RCC 7860 (cell line): ENCODE data around the gene C1RL.

ENCODE experiments used
- DNase-seq: peaks from one replicate; pipeline ENCODE4 v3.0.0-alpha.2; 2015; ENCODE audit warnings: low spot score
- FAIRE-seq: peaks from 2 replicates; lab custom pipeline; 2012; peaks lifted over from hg19 to GRCh38; lab: Jason Lieb, UNC

The C1RL gene

DNA sequence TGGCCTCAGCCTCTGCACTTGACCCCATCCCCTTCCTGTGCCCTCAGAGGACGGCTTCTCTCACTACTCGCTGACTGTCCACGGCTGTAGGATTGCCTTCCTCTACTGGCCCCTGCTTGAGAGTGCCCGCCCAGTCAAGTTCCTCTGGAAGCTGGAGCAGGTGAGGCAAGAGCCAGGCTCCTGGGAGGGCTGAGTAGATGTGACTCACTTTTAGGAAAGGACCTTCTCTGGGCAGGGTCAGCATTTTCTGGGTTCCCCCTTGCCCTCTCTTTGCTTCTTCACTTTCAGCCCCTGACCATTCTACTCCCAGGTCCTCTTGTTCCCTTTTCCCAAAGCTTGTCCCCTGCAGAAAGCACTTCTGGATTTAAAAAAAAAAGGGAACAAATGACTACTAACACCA is 28.9 kb upstream of the C1RL start:
- DNase-seq, result no peak

DNA sequence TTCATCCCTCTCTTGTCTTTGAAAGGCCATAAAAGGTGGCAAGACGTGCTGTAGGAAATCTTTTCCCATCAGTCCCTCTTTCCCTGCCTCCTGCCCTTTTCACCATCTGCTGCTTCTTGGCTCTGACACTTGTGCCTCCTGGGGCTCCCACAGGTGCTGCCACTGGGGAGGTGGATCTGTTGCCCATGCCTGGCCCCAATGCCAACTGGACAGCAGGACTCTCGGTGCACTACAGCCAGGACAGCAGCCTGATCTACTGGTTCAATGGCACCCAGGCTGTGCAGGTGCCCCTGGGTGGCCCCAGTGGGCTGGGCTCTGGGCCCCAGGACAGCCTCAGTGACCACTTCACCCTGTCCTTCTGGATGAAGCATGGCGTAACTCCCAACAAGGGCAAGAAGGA is 27.7 kb upstream of the C1RL start:
- no peak for FAIRE-seq
- no peak for DNase-seq

More for the DNA sequence above, 28.9 kb upstream of the C1RL start:
- no peak for FAIRE-seq

DNA sequence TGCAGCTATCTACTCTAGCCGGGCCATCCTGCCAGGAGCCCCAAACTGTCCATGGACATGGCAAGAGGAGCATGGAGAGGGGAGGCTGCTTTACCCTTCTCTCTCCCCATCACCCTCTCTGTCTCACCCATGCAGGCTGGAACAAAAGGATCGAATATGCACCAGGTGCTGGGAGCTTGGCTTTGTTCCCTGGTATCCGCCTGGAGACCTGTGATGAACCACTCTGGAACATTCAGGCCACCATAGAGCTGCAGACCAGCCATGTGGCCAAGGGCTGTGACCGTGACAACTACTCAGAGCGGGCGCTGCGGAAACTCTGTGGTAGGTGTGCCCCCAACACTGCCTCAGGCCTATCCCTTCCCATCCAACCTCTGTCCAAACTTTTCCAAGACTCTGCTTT is 27.1 kb upstream of the C1RL start:
- no peak for FAIRE-seq

DNA sequence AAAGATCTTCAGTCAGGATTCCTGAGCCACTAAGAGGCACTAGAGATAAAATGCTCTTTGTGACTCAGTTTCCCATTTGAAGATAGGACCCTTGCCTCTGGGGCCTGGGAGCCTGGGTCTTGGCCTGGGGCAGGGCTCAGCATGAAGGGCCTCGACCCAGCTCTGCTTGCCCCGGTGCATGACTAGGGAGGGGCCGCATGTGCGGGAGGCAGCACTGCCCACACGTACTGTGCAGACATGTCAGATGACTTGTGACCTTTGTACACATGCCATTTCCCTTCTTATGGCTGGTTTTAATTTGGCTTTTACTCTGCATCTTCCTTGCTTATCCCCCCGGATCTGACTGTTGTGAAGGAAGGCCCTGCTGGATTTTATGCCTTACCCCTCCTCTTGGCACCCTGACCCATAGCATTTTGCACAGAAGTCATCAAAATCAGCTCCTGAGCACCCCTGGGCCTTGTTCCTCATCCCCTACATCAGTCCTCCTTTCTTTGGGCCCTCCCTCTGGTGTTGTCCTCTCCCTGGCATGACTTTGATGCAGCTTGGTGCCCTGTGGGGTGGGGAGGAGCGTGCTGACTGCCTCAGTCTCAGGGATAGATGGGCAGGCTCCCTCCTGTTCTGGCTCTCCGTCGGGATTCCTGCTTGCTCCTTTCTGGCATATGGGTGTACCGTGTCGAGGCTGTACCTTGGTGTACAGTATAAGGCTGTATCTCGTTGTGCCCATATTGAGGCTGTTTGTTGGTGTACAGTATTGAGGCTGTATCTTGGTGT is 25.6 kb upstream of the C1RL start:
- FAIRE-seq, result no peak
- no peak for DNase-seq

More for the DNA sequence above, 27.1 kb upstream of the C1RL start:
- no peak for DNase-seq

DNA sequence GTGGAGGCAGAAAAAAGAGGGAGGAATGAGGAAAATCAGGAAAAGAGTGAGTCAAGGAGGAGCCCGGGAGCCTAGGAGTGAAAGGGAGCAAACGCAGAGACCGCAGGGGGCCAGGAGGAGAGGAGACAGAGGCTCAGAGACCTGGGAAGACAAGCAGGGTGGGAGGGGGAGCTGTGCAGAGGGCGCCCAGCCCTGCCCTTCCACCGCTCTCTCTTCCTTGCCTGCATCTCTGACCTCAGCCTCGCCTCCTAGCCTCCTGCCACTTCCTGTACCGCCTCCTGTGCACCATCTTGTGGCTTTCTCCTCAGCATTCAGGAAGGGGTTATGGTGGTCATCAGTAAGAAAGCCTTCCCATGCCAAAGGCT is 22.5 kb upstream of the C1RL start:
- DNase-seq, result no peak
- no peak for FAIRE-seq

DNA sequence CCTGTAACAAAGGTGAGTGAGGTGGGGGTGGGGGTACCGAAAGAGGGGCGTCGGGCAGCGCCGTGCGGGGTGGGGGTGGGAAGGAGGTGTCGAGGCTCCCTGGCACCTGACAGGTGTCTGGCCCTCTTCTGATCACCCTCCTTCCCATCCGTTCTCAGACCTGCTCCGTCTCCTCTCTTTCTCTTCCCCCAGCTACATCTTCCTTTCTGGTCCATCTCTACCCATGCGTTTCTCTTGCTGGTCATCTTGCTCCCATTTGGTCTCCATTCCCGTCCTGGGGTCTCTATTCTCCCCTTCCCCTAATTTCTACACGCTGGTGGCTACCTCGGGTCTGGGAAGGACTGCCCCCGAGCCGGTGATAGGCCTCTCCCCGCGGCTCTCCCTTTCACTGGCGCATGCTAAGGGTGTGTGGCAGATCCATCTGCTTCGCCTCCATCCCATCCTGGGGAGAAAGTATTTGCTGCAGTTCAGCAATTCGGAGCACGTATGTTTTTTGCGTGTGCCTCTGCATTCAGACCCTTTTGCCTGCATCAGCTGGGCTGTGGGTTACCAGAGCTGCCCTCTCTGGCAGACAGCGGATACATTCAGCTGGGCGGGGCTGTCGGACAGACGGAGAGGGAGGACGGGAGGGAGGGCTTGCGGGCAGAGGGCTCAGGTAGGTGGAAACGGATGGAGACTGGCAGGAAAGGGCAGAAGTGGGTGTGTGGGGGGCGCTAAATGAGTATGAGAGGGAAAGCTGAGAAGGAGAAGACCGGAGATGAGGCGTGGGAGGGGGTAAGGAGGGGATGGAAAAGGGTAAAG is 21.9 kb upstream of the C1RL start:
- FAIRE-seq (no peak), DNase-seq (no peak)

DNA sequence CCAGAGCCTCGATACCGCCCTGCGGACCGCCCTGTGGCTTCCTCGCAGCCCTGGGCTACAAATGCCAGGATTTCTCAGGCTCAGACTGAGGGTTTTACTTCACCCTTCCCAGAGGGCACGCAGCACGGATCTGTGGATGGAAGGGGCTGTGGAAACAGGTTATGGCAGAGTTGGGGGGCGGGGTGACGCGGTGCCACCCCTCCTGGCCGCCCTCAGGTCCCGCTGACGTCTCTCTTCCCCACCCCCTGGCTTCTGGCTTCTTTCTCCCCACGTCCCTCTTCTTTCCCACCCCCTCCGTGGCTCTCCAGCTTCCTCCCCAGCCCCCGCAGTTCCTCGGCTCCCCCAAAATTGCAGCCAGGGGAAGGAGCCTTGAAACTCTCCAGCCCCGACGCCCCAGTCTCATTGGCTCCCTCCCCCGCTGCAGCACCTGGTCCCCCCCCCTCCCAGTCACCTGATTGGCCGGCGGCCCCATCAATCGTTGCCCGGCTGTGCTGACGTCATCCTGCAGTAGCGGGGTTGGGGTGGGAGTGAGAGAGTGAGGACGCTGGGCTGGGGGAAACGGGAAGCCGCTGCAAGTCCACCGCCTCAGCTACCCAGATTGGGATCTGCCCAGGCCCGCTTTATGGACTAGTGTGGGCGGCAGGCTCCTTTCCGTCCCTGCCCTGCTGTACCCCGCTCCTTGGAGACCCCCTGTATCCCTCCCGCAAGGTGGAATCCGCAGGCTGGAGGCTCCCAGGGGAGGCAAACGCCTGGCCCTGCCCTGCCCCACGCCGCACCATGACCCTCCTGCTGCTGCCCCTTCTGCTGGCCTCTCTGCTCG is 21.1 kb upstream of the C1RL start, which contains the start of gene CLSTN3:
CLSTN3 (plus strand) TSS at position 500 of the 820 bp plus-strand sequence; CDS start at position 778, 278 bp downstream.
- FAIRE-seq, result no peak
- DNase-seq, result no peak

DNA sequence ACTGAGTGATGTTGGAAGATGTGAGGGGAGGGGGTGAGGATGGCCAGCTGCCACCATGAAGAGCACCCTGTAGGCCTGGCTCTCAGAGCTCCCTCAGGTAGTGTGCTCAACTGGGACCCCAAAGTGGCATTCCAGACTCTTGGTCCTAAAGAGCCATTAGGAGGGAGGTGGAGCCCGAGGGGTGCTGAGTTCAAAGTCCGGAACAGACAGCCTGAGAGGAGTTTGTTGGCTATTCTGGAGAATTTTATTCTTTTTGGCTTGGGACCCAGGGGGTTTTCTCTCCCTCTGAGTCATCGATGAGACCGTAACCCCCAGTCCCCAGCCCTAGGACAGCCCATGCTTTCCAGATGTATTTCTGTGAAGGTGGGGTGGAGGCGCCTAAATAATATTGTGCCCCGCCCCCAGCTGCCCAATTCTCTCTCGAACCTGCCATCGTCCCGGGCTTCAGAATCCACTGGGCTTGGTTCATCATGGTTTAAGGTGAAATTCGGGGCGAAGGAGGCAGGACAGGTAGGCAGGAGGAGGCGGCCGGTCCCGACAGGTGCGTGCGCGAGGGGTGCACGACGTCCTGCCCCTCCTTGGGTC is 20.4 kb upstream of the C1RL start:
- FAIRE-seq (no peak), DNase-seq (no peak)

DNA sequence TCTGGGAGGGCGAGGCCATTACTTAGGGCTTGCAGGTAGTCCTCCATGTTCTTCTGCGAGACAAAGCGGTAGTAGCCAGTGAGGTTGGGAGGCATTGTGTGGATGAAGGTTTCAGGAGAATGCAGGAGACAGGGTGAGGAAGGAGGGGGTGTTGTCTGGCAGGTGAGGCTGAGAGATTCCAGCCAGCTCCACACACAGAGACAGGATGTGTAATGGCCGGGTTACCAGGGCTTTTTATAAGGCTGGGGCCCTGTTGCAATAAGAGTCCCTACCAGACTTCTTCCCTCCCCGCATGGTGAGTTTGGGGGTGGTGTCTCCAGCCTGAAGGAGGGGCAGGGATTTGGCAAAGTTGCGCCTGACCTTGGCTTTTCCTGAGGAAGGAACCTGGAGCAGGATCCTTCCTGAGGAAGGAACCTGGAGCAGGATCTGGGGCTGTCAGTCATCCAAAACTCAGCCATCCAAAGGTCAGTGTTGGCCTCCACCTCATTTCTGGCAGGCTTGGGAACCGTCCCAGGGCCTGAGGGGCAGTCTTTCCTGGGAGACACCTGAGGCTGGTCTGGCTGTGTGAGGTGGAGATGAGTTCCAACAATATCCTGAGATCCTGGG is 19.8 kb upstream of the C1RL start, which contains the start of gene RBP5:
RBP5 (minus strand) TSS at position 209 of the 606 bp plus-strand sequence; CDS start at position 95, 114 bp downstream.
- FAIRE-seq (no peak), DNase-seq (no peak)

DNA sequence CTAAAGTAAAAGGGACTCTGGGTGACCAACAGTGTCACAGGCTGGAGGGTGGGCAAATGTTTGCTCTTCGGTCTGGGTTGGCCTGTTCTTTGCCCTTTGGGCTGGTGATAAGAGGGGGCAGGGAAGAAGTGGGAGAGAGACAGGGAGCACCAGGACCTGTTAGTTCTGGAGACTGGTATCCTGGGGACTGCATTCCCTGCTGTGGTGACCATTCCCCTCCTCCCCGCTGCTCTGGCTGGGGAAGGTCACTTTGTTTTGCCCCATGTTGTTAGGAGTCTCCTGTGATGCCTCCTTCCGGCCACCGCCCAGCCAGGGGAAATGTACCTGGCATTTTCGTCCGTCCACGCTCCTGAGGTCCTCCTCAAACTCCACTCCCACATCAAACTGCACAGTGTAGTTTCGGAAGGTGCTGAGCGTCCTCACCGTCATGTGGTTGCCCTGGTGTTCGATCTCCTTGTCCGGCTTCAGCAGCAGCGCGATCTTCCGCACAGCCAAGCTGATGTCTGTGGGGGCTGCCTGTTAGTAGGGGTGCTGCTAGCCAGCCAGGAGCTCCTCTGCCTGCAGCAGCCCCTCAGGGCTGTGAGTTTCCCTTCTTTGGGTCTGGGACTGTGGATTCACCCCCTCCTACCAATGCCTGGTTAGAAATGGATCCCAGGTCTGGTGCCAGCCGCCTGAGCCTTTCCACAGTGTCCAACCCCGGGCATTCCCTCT is 19.1 kb upstream of the C1RL start:
- DNase-seq, result no peak
- FAIRE-seq, result no peak

DNA sequence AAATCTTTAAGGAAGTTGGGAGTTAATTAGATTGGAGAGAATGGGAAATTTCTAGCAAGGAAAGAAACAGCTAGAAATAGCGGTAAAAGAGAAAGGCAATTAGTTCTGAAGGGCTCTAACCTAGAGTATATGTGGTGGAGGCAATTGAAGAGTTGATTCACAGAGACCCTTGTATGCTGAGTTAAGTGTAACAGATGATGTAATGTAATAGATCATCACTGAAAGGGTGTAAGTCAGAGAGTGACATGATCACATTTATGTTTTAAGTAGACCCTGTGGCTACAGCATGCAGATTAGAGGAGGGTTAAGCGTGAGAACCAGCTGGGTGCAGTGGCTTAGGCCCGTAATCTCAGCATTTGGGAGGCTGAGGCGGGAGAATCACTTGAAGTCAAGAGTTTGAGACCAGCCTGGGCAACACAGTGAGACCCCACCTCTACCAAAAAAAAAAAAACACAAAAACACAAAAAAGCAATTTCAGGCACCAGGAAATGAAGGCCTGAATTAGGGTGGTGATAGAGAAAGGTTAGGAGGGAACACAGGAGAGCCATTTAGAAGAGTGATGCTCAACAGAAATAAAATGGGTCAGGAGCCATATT is 16.7 kb upstream of the C1RL start:
- no peak for DNase-seq
- FAIRE-seq, result no peak

DNA sequence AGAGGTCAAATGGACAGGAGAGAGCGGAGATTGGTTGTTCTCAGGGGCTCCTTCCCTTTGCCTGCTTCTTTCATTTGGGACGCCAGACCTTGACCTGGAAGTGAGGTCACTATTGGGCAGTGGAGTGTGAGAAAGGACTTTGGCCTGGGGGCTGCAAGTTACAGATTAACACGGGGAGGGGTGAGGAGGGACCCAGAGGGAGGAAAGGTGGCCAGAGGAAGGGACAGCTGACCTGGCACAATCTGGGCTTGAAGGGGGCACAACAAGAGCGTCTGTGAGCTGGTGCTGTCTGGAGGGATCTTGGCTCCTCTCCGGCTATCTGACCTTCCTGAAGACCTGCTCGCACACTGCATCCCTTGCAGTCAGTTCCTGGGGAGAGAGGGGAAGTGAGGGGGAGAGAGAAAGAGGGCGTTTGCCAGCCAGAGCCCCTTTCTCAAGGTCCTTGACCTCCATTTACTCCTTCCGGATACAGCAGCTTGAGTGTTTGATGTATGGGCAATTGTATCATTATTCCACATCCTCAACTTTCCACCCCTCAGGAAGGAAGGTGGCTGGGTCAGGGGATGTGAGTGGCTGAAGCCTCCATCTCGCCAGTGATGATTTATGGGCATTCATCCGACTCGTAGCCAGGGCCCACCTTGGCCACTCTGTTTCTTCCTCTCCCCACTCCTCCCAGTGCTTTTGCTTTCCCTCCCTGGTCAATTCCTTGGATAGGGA is 14.9 kb upstream of the C1RL start:
- FAIRE-seq, result no peak
- DNase-seq, result no peak

DNA sequence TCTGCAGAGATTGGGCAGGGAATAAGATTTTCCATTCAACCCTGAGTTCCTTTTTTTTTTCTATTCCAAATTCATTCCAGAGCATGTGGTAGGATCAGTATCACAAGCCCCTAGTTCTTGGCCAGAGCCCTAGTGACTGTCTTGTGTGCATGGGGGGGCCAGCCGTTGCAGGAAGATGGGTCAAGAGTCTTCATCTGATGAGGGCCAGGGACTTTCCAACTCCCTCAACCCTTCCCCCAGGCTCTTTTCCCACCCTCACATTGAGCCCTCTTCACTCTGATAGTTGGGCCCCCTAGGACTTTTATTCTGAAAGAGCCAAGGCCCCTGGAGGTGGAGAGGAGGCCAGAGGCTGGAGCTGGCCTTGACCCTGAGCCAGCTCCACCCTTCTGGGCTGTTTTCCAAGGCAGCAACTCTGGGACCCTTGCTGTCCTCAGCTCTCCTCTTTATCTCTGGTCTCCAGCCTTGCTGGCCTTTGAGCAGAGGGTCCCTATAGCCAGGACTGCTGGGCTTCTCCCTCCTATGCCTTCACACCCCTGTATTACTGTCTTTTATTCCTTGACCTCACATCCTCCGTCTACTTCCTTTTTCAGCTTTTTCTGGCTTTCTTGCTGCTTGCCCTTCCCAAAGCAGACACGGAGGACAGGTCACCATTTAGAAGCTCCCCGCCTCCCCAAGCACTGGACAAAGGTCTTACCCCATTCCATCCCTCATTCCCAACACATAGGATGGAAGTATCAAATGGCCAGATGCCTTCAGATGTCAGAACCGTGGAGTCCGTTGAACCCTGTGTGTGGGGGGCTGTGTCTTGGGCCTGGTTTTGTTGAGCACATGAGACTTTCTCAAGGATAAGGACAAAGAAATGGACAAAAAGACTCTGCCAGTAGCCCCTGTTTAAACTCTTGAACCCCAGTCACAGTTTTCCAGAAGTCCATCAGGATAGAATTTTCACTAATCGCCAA is 14.1 kb upstream of the C1RL start:
- FAIRE-seq (no peak), DNase-seq (no peak)

DNA sequence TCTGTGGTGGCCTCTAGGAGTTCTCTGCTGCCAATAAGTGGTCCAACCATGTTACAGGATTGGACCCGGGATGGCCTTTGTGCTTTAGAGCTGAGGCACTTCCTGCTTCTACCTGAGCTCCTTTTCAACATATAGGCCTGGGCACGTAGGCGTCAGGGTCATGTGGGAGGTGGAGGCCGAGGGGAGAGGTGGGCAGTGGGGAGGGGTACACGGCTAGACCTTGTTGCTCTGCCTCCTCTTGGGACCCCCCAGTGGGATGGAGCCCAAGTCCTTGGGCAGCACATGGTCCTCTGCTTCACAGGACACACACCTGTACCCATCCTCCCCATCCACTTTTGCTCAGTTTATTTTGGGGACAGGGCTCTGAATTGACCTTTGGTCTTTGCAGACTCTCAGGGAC is 12.3 kb upstream of the C1RL start:
- DNase-seq (no peak), FAIRE-seq (no peak)

DNA sequence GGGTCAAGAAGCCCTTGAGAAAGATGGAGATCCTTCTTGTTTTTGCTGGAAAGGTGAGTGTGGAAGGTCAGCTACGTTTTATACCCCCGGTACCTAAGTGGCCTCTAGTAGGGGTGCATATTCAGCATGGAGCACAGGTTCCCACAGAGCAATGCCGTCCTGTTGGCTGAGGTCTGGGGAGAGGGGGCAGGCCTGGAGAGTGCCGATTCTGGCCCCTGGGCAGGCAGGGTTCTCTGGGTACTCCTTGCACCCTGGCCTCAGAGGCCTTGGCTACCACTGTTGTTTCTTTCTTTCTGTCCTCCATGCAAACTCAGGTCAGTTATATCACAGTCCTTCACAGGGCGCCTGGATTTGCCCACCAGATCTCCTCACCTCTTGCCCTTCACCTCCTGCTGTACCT is 11.2 kb upstream of the C1RL start:
- DNase-seq (no peak), FAIRE-seq (no peak)

DNA sequence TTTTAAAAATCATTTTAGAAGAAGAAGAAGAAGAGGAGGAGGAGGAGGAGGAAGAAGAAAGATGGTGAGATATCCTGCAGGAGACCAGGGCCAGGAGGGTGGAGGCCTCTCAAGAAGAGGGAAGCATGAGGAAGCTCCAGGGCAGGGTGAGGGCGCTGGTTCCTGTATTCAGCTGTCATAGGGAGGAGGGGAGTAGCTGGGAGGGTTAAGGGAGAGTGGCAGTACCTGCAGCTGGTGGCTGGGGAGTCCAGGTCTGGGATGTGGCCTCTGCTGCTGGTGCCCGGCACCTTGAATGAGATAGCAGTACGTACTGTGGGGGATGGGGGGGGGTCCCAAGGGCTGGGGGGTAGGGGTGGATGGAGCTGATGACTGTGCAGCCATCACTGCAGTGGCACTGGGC is 9.9 kb upstream of the C1RL start:
- no peak for DNase-seq
- no peak for FAIRE-seq

DNA sequence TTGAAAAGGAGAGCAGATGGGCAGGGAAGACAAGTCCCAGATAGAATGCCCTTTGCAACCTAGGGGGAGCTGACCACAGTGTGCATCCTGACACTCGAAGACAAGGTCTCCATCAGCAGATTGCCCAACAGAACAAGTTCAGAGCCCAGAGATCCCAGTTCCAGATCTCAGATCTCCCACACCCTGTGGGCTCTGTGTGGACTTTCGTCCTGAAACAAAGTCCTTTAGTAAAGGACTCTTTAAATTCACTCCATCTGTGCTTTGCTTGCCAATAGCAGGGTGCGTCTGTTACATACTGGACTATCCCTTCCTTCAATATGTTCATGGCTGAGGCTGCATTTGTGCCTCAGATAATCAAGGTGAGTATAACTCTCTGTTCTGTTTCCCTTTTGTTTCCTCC is 8.7 kb upstream of the C1RL start:
- FAIRE-seq, result no peak
- DNase-seq, result no peak

DNA sequence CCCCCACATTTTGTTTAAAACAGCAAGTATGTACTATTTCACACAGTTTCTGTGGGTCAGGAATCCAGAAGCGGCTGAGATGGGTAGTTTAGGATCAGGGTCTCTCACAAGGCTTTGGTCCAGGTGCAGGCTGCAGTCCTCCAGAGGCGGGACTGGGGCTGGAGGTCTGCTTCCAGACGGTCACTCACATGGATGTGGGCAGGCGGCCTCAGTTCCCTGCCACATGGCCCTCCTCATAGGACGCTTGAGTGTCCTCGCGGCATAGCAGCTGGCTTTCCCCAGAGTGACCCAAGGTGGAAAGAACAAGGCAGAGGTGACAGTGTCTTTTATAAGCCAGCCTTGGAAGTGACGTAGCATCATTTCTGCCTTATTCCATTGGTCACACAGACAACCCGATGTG is 7.9 kb upstream of the C1RL start:
- FAIRE-seq (no peak), DNase-seq (no peak)
